NT2/D1 (cell line): ENCODE data around the gene PRKG1.

Source experiments
- SUZ12 ChIP-seq: IDR thresholded peaks from 2 replicates; pipeline ENCODE4 v1.6.1; 2011; ENCODE audit not compliant: insufficient read length, insufficient read depth; ENCODE audit errors: extremely low read depth
- YY1 ChIP-seq: IDR thresholded peaks from 2 replicates; pipeline ENCODE4 v1.6.1; 2011; ENCODE audit not compliant: insufficient read length, insufficient read depth
- ZNF274 ChIP-seq: IDR thresholded peaks from 2 replicates; pipeline ENCODE4 v1.6.1; 2011; ENCODE audit warnings: mild to moderate bottlenecking, low read depth, low read length

DNA sequence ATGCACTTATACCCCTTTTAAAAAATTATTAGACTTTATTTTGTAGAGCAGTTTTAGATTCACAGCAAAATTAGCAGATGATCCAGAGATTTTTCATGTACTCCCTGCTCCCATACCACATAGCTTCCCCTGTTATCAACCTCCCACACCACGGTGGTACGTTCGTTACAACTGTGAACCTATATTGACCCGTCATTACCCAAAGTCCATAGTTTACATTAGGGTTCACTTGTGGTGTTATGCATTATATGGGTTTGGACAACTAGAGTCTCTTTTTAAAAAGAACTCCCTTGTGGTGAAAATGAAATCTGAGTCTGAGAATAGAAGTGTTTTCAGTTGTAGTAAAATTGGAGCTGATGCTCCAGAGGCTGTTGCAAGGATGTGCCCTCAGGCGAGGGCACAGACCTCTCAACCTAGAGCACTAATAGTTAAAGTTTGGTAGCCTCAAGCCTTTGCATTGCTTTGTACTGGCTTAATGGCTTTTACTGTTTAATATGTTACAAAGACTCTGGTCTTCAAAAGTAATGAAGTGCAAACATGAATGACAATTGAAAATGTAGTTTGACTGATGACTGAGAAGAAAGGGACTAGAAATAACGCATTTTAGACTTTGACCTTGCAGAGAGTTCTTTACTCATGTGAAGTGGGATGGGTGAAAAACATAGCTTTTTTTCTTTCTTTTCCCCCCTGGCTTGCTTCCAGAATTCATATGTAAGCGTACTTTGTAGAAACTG, 655.7 kb downstream of the PRKG1 start:
- TF ChIP-seq ZNF274 (no peak), YY1 (no peak), SUZ12 (no peak)
